GM12872 (cell line): ENCODE data around the gene TAS2R5.

Experiments
- TF ChIP-seq, protein P1 (sequence below): IDR thresholded peaks from 3 replicates; pipeline ENCODE4 v1.5.1; 2011; ENCODE audit warnings: low read depth, mild to moderate bottlenecking, low read length, moderate library complexity; ENCODE audit not compliant: insufficient read depth

Gene TAS2R5

DNA sequence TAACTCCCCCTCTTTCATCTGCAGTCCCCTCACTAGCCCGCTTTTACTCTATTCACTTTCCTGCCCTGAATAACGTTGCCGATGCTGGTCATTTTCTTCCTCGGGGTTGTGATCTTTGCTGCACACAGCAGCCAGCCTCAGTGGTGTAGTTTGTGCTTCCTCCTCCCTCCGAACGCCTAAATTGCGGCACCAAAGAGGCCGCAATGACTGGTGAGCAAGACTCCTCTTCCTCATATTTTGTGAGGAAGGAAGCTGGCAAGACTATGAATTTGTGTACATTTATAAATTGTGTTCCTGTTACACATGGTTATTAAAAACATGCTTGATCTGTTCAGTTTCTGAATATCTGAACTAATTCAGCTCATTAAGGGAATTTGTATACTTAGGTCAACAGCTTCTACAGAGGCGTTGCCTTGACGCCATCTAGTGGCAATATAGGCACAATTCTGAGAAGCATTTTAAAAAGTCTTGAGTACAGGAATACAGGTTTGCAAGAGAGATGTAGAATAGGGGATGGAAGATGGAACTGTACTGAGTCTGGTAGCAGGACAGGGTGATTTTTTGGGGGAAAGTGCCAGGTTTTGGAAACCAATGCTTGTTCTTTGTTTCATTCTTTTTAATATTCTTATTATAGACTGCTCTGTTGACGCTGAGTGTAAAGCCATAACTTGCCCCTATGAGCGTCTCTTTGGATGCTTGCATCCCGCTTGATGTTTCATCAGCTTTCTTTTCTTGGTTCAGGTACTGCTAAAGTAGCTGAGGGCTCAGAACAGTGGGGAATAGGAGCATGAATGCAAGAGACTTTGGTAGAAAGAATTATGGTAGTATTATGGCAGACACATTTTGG lies 4.1 kb upstream of the TAS2R5 start:
- TF ChIP-seq, protein P1, sequence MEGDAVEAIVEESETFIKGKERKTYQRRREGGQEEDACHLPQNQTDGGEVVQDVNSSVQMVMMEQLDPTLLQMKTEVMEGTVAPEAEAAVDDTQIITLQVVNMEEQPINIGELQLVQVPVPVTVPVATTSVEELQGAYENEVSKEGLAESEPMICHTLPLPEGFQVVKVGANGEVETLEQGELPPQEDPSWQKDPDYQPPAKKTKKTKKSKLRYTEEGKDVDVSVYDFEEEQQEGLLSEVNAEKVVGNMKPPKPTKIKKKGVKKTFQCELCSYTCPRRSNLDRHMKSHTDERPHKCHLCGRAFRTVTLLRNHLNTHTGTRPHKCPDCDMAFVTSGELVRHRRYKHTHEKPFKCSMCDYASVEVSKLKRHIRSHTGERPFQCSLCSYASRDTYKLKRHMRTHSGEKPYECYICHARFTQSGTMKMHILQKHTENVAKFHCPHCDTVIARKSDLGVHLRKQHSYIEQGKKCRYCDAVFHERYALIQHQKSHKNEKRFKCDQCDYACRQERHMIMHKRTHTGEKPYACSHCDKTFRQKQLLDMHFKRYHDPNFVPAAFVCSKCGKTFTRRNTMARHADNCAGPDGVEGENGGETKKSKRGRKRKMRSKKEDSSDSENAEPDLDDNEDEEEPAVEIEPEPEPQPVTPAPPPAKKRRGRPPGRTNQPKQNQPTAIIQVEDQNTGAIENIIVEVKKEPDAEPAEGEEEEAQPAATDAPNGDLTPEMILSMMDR, result peak; percentile 75

DNA sequence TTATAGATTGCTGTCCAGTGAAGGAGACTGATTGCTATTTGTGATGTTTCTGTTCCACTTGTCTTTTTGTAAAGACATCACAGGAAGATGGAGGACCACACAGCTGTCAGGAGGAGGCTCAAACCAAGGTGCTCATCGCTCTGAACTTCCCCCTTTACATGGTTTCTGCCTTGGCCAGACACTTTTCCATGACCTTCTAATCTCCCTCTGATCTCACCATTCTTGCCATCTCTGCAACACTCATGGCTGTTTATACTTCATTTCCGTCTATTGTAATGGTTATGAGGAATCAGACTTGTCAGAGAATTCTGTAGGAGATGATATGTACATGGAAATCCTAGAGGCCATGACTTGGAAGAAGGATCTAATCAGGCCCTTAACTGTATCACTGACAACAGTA lies 1.7 kb upstream of the TAS2R5 start:
- TF ChIP-seq, protein P1, result no peak

DNA sequence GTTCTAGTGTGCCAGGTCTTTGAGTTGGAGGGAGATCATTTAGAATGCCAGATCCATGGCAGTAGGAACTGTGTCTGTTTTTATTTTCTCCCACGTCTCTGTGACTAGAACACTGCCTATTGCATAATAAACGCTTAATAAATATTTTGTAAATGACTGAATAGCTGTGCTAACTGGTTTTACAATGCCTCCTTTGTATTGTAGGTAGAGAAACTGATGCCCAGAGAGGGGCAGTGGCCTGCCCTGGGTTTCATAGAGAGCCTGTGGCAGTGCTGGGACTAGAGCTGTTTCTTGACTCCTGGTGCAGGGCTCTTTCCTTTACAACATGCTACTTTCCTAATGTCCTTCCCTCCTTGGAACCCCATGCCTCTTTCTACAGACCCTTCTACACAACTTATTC lies 2.5 kb downstream of the TAS2R5 start:
- TF ChIP-seq, protein P1, result no peak

DNA sequence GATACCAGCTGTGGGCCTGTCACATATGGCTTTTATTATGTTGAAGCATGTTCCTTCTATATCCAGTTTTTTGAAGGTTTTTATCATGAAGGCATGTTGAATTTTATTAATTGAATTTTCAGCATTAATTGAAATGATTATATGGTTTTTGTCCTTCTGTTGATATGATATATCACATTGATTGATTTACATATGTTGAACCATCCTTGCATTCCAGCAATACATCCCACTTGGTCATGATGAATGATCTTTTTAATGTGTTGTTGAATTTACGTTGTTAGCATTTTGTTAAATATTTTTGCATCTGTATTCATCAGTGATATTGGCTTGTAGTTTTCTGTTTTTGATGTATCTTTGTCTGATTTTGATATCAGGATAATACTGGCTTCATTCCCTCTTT lies 30.1 kb downstream of the TAS2R5 start:
- TF ChIP-seq, protein P1, result no peak

DNA sequence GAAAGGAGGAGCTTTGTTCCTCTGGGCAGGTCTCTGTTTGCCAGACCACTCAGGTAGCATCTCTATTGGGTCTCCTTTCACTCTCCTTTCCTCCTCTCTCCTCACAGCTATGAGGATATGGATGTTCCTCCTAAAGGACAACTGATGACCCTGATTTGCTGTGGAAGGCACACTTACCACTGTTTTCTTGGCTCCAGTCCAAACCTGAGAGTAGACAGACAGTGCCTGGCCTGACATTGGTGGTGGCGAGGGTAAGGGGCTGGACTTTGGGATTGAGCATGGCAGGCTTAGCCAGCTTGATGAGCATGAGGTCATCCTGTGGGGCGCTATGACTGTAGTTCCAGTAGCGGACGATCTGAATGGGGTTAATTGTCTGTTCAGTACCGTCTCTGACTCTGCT lies 47.7 kb downstream of the TAS2R5 start:
- TF ChIP-seq, protein P1, result no peak

DNA sequence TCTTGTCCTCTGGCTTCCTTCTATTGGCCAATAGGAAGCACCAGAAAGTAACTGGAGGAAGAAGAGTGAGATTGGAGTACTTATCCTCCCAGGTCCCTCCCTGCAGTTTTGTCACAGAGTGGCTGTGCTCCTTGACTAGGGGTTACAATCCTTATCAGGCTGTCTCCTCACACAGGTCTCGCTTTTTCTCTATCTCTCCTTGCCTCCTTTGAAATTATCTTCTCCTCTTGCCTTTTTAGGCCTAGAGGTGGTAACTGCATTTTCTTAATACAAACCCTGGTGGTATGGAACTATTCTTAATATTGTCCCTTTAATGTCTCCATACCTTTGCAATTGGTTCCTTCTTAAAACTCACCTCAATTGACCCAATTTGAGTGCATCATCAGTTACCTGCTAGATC lies 48.6 kb downstream of the TAS2R5 start:
- TF ChIP-seq, protein P1, result no peak

DNA sequence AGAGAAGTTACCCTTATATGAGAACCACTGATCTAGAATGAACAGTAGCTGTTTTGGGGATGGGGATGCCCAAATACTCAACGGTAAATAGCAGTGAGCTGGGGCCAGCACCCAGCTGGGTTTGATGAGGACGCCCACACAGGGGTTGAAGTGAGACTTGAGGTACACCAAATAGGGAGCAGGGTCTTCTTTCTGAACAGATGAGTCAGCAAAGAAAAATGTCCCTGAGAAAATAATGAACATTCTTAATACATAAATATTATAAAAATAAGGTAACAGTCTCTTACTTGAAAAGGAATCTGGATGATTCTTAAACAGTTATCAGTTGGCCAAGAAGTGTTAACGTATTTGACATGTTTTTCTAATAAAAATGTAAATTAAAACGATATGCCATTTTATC lies 49.2 kb downstream of the TAS2R5 start:
- TF ChIP-seq, protein P1, result no peak
